Nephron (organoid): ENCODE data around the gene NPRL2.

ENCODE experiments used
- H3K27ac Mint-ChIP-seq, 3 experiments: 2 replicates each; pipeline ENCODE4 v1.8.0; 2020; ENCODE audit warnings: mixed read lengths in 3 of 3, mild to moderate bottlenecking in 2 of 3, moderate library complexity in 1 of 3
- H3K27me3 Mint-ChIP-seq: 2 replicates; pipeline ENCODE4 v1.8.0; 2021; ENCODE audit warnings: low read depth, mild to moderate bottlenecking, moderate library complexity, mixed read lengths
- H3K36me3 Mint-ChIP-seq: 2 replicates; pipeline ENCODE4 v1.8.0; 2020; ENCODE audit warnings: low read depth, mixed read lengths
- H3K4me1 Mint-ChIP-seq: 2 replicates; pipeline ENCODE4 v1.8.0; 2020; ENCODE audit warnings: mixed read lengths
- H3K4me3 Mint-ChIP-seq, 3 experiments: 2 replicates each; pipeline ENCODE4 v1.8.0; 2020; ENCODE audit warnings: mild to moderate bottlenecking in 3 of 3, mixed read lengths in 3 of 3, moderate library complexity in 2 of 3
- H3K9me3 Mint-ChIP-seq: 2 replicates; pipeline ENCODE4 v1.8.0; 2020; ENCODE audit warnings: mixed read lengths
- TF ChIP-seq, protein P1 (sequence below), 3 experiments: fragments of 200-600 bp; sonication (generic); IDR thresholded peaks; one replicate each; pipeline ENCODE4 v1.5.0; 2021; ENCODE audit warnings: antibody characterized with exemption in 3 of 3; ENCODE audit not compliant: unreplicated experiment in 3 of 3

The NPRL2 gene

DNA sequence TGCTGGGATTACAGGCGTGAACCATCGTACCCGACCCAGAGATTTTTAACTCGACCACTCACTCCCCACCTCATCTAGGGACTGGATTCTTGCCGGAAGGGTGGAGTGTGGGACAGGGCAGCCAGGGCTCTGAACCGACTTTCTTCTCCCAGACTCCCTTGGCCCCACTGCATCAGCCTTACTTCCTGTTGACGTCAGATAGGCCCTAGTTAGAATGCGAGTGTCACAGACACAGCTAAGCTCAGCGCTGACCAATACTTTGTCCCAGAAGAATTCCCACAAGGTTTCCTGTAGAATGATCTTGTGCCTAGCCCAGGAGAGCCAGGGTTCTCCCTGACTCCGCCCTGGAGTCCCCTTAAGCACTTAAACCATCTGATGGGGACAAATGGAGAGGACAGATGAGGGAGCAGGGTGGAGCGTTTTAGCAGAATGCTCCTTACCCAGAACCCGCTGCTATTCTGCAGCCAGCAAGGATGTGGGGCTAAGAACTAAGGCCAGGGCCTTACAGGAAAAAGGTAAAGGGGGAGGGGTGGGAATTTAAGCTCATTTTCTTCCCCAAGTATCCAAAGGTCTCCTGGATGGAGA, 16.7 kb downstream of the NPRL2 start:
- H3K27ac Mint-ChIP-seq, result peak overlapping the region in 2 of 3 experiments; percentile 19 to 39
- TF ChIP-seq, protein P1, sequence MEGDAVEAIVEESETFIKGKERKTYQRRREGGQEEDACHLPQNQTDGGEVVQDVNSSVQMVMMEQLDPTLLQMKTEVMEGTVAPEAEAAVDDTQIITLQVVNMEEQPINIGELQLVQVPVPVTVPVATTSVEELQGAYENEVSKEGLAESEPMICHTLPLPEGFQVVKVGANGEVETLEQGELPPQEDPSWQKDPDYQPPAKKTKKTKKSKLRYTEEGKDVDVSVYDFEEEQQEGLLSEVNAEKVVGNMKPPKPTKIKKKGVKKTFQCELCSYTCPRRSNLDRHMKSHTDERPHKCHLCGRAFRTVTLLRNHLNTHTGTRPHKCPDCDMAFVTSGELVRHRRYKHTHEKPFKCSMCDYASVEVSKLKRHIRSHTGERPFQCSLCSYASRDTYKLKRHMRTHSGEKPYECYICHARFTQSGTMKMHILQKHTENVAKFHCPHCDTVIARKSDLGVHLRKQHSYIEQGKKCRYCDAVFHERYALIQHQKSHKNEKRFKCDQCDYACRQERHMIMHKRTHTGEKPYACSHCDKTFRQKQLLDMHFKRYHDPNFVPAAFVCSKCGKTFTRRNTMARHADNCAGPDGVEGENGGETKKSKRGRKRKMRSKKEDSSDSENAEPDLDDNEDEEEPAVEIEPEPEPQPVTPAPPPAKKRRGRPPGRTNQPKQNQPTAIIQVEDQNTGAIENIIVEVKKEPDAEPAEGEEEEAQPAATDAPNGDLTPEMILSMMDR (IDR thresholded peaks at IDR 0.05; ENCODE audit: unreplicated experiment in 3 of 3), result no peak
- no peaks in the 10 kb centered on the region for H3K9me3 Mint-ChIP-seq
- peaks cover 10% of the 10 kb centered on the region for H3K36me3 Mint-ChIP-seq
- peaks cover 4% of the 10 kb centered on the region for H3K27me3 Mint-ChIP-seq
- H3K4me1 Mint-ChIP-seq, result peaks cover 33% of the 10 kb centered on the region
- peak overlapping the region; percentile 67 to 80 (median 74) for H3K4me3 Mint-ChIP-seq

DNA sequence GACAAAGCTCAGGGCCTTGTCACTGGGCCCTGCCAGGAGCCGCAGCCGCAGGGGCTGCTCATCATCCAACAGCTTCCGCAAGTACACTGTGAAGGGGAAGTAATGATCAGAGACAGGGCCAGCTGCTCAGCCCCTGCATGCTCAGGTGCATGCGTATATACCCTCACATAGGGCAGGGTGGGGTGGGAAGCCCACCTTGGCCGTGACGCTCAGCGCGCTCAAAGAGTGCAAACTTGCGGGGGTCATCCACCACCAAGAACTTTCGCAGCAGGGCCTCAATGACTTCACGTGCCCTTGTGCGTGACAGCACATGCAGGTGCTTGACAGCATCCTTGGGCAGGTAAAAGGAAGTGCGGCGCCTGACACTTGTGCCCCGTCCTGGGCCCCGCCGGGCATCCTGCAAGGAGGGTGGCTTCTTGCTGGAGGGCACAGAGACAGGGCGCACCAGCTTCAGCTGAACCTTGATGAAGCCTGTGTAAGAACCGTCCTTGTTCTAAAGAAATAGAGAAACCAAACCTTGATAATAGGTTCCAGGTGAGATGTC, 19.1 kb downstream of the NPRL2 start:
- H3K4me1 Mint-ChIP-seq, result peaks cover 25% of the 10 kb centered on the region
- H3K9me3 Mint-ChIP-seq, result no peaks in the 10 kb centered on the region
- TF ChIP-seq, protein P1 (IDR thresholded peaks at IDR 0.05; ENCODE audit: unreplicated experiment in 3 of 3), result no peak
- H3K27me3 Mint-ChIP-seq, result no peaks in the 10 kb centered on the region
- H3K4me3 Mint-ChIP-seq, result no peak overlapping the region
- no peak overlapping the region for H3K27ac Mint-ChIP-seq
- H3K36me3 Mint-ChIP-seq, result peaks cover 10% of the 10 kb centered on the region

DNA sequence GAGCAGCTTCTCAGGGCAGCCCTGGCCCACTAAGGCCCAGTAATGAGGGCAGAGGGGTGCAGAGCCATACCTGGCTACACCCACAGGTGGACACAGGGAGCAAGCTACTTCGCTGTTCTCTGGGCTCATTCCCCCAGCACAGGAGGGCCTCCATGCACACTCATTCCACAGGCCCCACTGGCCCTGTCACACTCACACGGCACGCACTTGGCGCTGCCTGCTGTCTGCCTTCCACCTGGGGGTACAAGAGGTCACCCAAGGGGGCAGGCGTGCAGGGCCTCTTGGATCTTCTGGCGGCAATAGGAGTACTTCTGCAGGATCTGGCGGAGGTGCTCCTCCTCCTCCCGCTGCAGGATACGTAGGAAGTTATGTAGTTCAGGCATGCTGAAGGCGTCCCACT, 20.2 kb downstream of the NPRL2 start:
- Mint-ChIP-seq H3K27me3 (no peaks in the 10 kb centered on the region), H3K27ac (no peak overlapping the region), H3K9me3 (no peaks in the 10 kb centered on the region), H3K36me3 (peaks cover 10% of the 10 kb centered on the region), H3K4me3 (peak overlapping the region in 2 of 3 experiments; percentile 42 to 56), H3K4me1 (peaks cover 19% of the 10 kb centered on the region)
- TF ChIP-seq, protein P1 (IDR thresholded peaks at IDR 0.05; ENCODE audit: unreplicated experiment in 3 of 3), result no peak

DNA sequence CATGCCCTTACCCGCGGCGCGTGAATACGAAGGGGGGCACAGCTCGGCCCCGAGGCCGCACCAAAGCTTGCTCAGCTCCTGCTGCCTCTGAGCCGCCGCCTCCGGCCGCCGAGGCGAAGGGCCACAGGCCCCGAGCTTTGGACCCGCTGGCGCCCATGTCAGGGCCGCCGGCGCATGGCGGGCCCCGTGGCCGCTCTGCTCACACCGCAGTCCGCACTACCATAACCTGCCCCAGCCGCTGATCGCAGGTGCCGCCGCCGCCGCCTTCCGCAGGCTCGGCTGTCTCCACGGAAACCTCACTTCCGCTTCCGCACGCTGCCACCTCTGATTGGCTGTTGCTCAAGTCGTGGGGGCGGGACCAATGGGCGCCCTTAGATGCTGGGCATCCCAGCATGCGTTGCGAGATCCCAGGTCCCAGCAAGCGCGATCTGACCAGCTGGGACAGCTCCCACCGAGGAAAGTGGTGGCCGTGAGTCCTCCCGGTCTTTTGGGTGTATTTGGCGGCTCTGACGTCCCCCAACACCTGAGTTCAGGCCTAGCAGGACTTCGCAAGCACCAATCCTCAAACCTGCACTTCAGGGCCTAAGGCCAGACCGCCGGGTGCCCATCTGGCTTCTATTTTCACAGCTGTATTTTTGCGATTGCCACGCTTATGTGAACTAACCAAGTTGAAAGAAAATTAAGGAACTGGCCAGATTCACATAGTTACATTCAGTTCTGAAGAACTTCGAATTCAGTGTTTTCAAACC, 22.5 kb downstream of the NPRL2 start, which contains the start of gene TUSC2:
TUSC2 (minus strand) TSS at position 281 of the 749 bp plus-strand sequence; CDS start at position 157, 124 bp downstream.
- Mint-ChIP-seq H3K36me3 (peaks cover 15% of the 10 kb centered on the region), H3K27ac (peak within 1 kb of the TSS; percentile 75 to 97 (median 91)), H3K4me3 (peak within 1 kb of the TSS; percentile 89 to 99 (median 96)), H3K27me3 (no peaks in the 10 kb centered on the region), H3K4me1 (peaks cover 19% of the 10 kb centered on the region), H3K9me3 (no peaks in the 10 kb centered on the region)
- TF ChIP-seq, protein P1 (IDR thresholded peaks at IDR 0.05; ENCODE audit: unreplicated experiment in 3 of 3), result no peak

DNA sequence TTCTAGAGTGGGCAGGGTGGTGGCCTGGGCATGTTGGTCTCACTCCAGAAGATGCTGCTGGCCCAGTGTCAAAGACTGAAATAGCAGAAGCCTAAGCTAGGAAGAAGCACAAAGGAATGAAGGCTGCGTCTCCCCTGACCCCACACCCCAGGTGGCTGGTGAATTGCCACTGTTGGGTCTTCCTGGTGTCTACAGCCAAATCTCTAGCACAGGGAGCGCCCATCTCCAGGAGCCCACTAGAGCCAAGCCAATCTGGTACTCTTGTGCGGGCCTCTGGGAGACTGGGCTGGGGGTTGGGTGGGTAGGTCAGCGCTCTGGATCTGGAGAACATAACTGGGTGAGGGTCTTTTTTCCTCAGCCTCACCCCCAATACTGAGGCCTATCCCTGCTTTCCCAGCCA, 23.4 kb downstream of the NPRL2 start:
- H3K4me1 Mint-ChIP-seq, result peaks cover 22% of the 10 kb centered on the region
- no peaks in the 10 kb centered on the region for H3K9me3 Mint-ChIP-seq
- peaks cover 15% of the 10 kb centered on the region for H3K36me3 Mint-ChIP-seq
- H3K27ac Mint-ChIP-seq, result no peak overlapping the region
- TF ChIP-seq, protein P1 (IDR thresholded peaks at IDR 0.05; ENCODE audit: unreplicated experiment in 3 of 3), result no peak
- no peaks in the 10 kb centered on the region for H3K27me3 Mint-ChIP-seq
- peak overlapping the region; percentile 89 to 99 (median 96) for H3K4me3 Mint-ChIP-seq
